Measurements from ENCODE around the gene C13orf46. TPM values are rescaled to one million over a fixed set of nuclear protein-coding genes. Genes with fewer than 3 reads are reported as not detected.

C13orf46 gene
- total RNA-seq, 2 experiments from 2014 or later = 0.21 TPM; not detected in 1

GRCh38 chr13:113955235-113955634 lies 18.6 kb downstream of the C13orf46 start:
- no TSS peak for BruUV-seq (replicated peaks)
- no peak for TF ChIP-seq EZH2phosphoT487 (IDR thresholded peaks at IDR 0.05; ENCODE audit: borderline replicate concordance, low read depth, low read length)
- TF ChIP-seq CTCF (conservative IDR thresholded peaks at IDR 0.05; ENCODE audit: low read length) = no peak
- Histone ChIP-seq H3K36me3 (ENCODE audit: insufficient read depth, low read length) (no peaks in the 10 kb centered on the region), H3K9me3 (ENCODE audit: low read length) (0 out of 2 replicates have a peak, but pooled peaks cover 5% of the 10 kb centered on the region), H3K9me2 (ENCODE audit: insufficient read depth, low read length) (no peaks in the 10 kb centered on the region), H3K4me3 (ENCODE audit: low read depth, low read length, poor library complexity, severe bottlenecking) (no peak overlapping the region), H3K4me1 (ENCODE audit: insufficient read depth, low read length, poor library complexity, severe bottlenecking) (no peaks in the 10 kb centered on the region), H3K4me2 (ENCODE audit: low read length) (no peak overlapping the region), H4K20me1 (ENCODE audit: insufficient read depth, low read length) (no peaks in the 10 kb centered on the region), H3K79me2 (ENCODE audit: insufficient read depth, low read depth, low read length) (no peaks in the 10 kb centered on the region), H3K27ac (ENCODE audit: low read depth, low read length, poor library complexity, severe bottlenecking) (no peak overlapping the region), H2AFZ (ENCODE audit: low read length) (no peak overlapping the region)
- POLR2A ChIA-PET = no interaction called here
- no peak for DNase-seq (ENCODE audit: low spot score)
- intact Hi-C loops (cut with micrococcal nuclease; ENCODE audit: unreplicated experiment) = no loop called here
- CTCF ChIA-PET (ENCODE audit: unreplicated experiment) = no interaction called here

GRCh38 chr13:113954046-113954835 lies 19.6 kb downstream of the C13orf46 start:
- no peak overlapping the region for H3K4me2 ChIP-seq (ENCODE audit: low read length)
- CTCF ChIA-PET (ENCODE audit: unreplicated experiment) = no interaction called here
- no peak for DNase-seq (ENCODE audit: low spot score)
- H3K4me3 ChIP-seq (ENCODE audit: low read depth, low read length, poor library complexity, severe bottlenecking) = no peak overlapping the region
- no peaks in the 10 kb centered on the region for H3K36me3 ChIP-seq (ENCODE audit: insufficient read depth, low read length)
- intact Hi-C loops (cut with micrococcal nuclease; ENCODE audit: unreplicated experiment) = no loop called here
- H3K4me1 ChIP-seq (ENCODE audit: insufficient read depth, low read length, poor library complexity, severe bottlenecking) = no peaks in the 10 kb centered on the region
- BruUV-seq (replicated peaks) = no TSS peak
- H3K27ac ChIP-seq (ENCODE audit: low read depth, low read length, poor library complexity, severe bottlenecking) = no peak overlapping the region
- TF ChIP-seq CTCF (conservative IDR thresholded peaks at IDR 0.05; ENCODE audit: low read length) (no peak), EZH2phosphoT487 (IDR thresholded peaks at IDR 0.05; ENCODE audit: borderline replicate concordance, low read depth, low read length) (no peak)
- H3K9me3 ChIP-seq (ENCODE audit: low read length) = 0 out of 2 replicates have a peak, but pooled peaks cover 2% of the 10 kb centered on the region
- H3K79me2 ChIP-seq (ENCODE audit: insufficient read depth, low read depth, low read length) = no peaks in the 10 kb centered on the region
- H2AFZ ChIP-seq (ENCODE audit: low read length) = no peak overlapping the region
- no peaks in the 10 kb centered on the region for H4K20me1 ChIP-seq (ENCODE audit: insufficient read depth, low read length)
- no peaks in the 10 kb centered on the region for H3K9me2 ChIP-seq (ENCODE audit: insufficient read depth, low read length)
- POLR2A ChIA-PET = no interaction called here

GRCh38 chr13:113953561-113953960 lies 20.3 kb downstream of the C13orf46 start:
- intact Hi-C loops (cut with micrococcal nuclease; ENCODE audit: unreplicated experiment) = no loop called here
- Histone ChIP-seq H3K9me3 (ENCODE audit: low read length) (no peaks in the 10 kb centered on the region), H3K4me3 (ENCODE audit: low read depth, low read length, poor library complexity, severe bottlenecking) (no peak overlapping the region), H3K9me2 (ENCODE audit: insufficient read depth, low read length) (no peaks in the 10 kb centered on the region), H3K4me2 (ENCODE audit: low read length) (no peak overlapping the region), H2AFZ (ENCODE audit: low read length) (no peak overlapping the region), H3K4me1 (ENCODE audit: insufficient read depth, low read length, poor library complexity, severe bottlenecking) (no peaks in the 10 kb centered on the region), H3K27ac (ENCODE audit: low read depth, low read length, poor library complexity, severe bottlenecking) (no peak overlapping the region), H3K36me3 (ENCODE audit: insufficient read depth, low read length) (no peaks in the 10 kb centered on the region), H4K20me1 (ENCODE audit: insufficient read depth, low read length) (no peaks in the 10 kb centered on the region), H3K79me2 (ENCODE audit: insufficient read depth, low read depth, low read length) (no peaks in the 10 kb centered on the region)
- POLR2A ChIA-PET = interaction anchor here (0.6 kb wide), 1 partner anchor 330 kb away, joined by 3 read pairs; no protein-coding TSS in a partner anchor
- CTCF ChIA-PET (ENCODE audit: unreplicated experiment) = no interaction called here
- no TSS peak for BruUV-seq (replicated peaks)
- no peak for TF ChIP-seq EZH2phosphoT487 (IDR thresholded peaks at IDR 0.05; ENCODE audit: borderline replicate concordance, low read depth, low read length)
- TF ChIP-seq CTCF (conservative IDR thresholded peaks at IDR 0.05; ENCODE audit: low read length) = no peak
- no peak for DNase-seq (ENCODE audit: low spot score)

All from OCI-LY7 (cell line).